Measurements from ENCODE around the gene CMIP.

- no peak for TF ChIP-seq CTCF (conservative IDR thresholded peaks at IDR 0.05; ENCODE audit: low read length)
- TF ChIP-seq EZH2phosphoT487 (IDR thresholded peaks at IDR 0.05; ENCODE audit: borderline replicate concordance): no peak
Measured at GRCh38 chr16:81460075-81460474, 15.5 kb downstream of the CMIP start.

Measured in Loucy (cell line).